H1 (cell line): Measurements from ENCODE around the gene TTC38. TPM values are rescaled to one million over a fixed set of nuclear protein-coding genes. Genes with fewer than 3 reads are reported as not detected.

ENCODE experiments used
- BCL11A ChIP-seq, 2 experiments: IDR thresholded peaks; one replicate each; pipeline ENCODE4 v1.6.1; 2011; ENCODE audit warnings: low read depth in 2 of 2, low read length in 2 of 2, mild to moderate bottlenecking in 2 of 2
- CREB1 ChIP-seq: IDR thresholded peaks from 2 replicates; pipeline ENCODE4 v1.6.1; 2012; ENCODE audit warnings: inconsistent platforms
- CTBP2 ChIP-seq: IDR thresholded peaks from 2 replicates; pipeline ENCODE4 v1.7.0; 2011; ENCODE audit warnings: borderline replicate concordance, mild to moderate bottlenecking, moderate library complexity, mixed read lengths, low read length; ENCODE audit not compliant: insufficient read depth, insufficient read length
- JUND ChIP-seq: IDR thresholded peaks from 2 replicates; pipeline ENCODE4 v1.6.1; 2011; ENCODE audit warnings: mild to moderate bottlenecking, improper control_type of control experiment, low read length
- POLR2A ChIP-seq, 2 experiments: IDR thresholded peaks; 1 replicate in 1 of 2; 2 replicates in 1 of 2; pipeline ENCODE4 v1.6.1; 2011; ENCODE audit warnings: low read depth in 2 of 2, low read length in 2 of 2, mild to moderate bottlenecking in 2 of 2; ENCODE audit errors: control extremely low read depth in 1 of 2
- RBBP5 ChIP-seq: IDR thresholded peaks from 2 replicates; pipeline ENCODE4 v1.7.1; 2012; ENCODE audit warnings: low read depth, mild to moderate bottlenecking, inconsistent platforms, low read length, moderate library complexity, borderline replicate concordance
- SIRT6 ChIP-seq: IDR thresholded peaks from one replicate; pipeline ENCODE4 v1.7.1; 2012; ENCODE audit warnings: low read length, inconsistent platforms
- USF2 ChIP-seq: IDR thresholded peaks from 2 replicates; pipeline ENCODE4 v1.6.1; 2011; ENCODE audit warnings: low read length, improper control_type of control experiment
- polyA plus RNA-seq, 7 experiments: library from polyadenylated mRNA; depleted of rRNA in 3 of 7; stranded (reverse) in 5 of 7; unstranded in 2 of 7; fragments of >200 nt in 5 of 7; fragments of 200-250 nt in 2 of 7; gene quantifications; 1 replicate in 5 of 7; 2 replicates in 1 of 7; 4 replicates in 1 of 7; pipeline versions ENCODE4 v1.2.1 to v1.2.3, GENCODE V29; 2011 to 2013; ENCODE audit warnings: missing spikeins in 2 of 7, mixed read lengths in 2 of 7
- total RNA-seq: library from RNA; stranded (reverse); fragmentation: NEBNext Ultra II Directional; extraction: Animal tissue kit (Norgen Biotek cat#: 25700); gene quantifications from 2 replicates; pipeline ENCODE4 v1.2.1, GENCODE V29; 2021

Gene TTC38
- total and polyA plus RNA-seq, 2 of the 8 experiments (the other 6 are each of a cell fraction or from before 2014, with no cell fraction given), result 25.3 to 34.8 TPM

DNA sequence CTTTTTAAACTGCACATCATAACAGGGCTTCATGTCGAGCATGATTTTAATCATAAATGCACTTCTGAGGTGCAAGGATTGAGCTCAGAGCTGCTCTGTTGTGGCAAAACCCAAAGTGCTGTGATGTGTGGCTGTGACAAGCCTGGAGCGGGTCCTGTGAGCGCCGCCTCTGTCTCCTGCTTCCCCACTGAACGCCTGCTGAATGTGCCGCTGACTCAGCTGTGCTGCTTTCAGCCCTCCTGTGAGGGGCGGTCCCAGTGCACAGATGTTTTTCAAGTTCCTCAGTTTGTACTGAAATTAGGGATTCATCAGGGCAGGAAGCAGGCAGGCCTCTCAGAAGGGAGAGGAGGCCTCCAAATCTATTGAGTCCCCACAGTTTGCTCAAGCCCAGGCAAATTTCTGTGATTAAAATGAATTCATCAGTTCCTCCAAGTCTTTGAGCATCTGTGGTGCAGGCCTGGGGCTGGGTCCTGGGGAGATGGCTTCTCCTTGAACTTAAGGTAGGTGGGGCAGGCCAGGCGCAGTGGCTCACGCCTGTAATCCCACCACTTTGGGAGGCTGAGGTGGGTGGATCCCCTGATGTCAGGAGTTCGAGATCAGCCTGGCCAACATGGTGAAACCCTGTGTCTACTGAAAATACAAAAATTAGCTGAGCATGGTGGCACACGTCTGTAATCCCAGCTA lies 25.9 kb downstream of the TTC38 start (continued):
- no peak for TF ChIP-seq USF2
- no peak for TF ChIP-seq BCL11A (IDR thresholded peaks at IDR 0.05; ENCODE audit: low read depth in 2 of 2, low read length in 2 of 2)
- TF ChIP-seq POLR2A (IDR thresholded peaks at IDR 0.05; ENCODE audit: control extremely low read depth in 1 of 2, low read depth in 2 of 2, low read length in 2 of 2), result no peak
- no peak for TF ChIP-seq JUND
- no peak for TF ChIP-seq RBBP5
- no peak for TF ChIP-seq SIRT6
- TF ChIP-seq CREB1, result no peak
- no peak for TF ChIP-seq CTBP2
